GM12891 (cell line): ENCODE results near the gene IKZF2.
A peak's percentile ranks its signal among the peaks of the same experiment; 100 is the strongest.

Experiments
- DNase-seq: peaks from one replicate; pipeline ENCODE4 v3.0.0; 2011; ENCODE audit warnings: low spot score; ENCODE audit not compliant: insufficient read length
- FAIRE-seq: peaks from 2 replicates; lab custom pipeline; 2011; peaks lifted over from hg19 to GRCh38; lab: Jason Lieb, UNC
- PAX5 ChIP-seq: IDR thresholded peaks from 2 replicates; pipeline ENCODE4 v1.6.1; 2011; ENCODE audit warnings: low read length, moderate library complexity, mild to moderate bottlenecking; ENCODE audit not compliant: insufficient read depth, severe bottlenecking
- POLR2A ChIP-seq: IDR thresholded peaks from 2 replicates; pipeline ENCODE4 v1.6.1; 2011; ENCODE audit warnings: low read depth, low read length, control low read depth
- POLR2AphosphoS5 ChIP-seq: IDR thresholded peaks from 2 replicates; pipeline ENCODE4 v1.6.1; 2011; ENCODE audit warnings: low read depth, low read length, control low read depth
- POU2F2 ChIP-seq: IDR thresholded peaks from 2 replicates; pipeline ENCODE4 v1.6.1; 2011; ENCODE audit warnings: low read depth, mild to moderate bottlenecking, control low read depth, low read length, moderate library complexity
- SPI1 ChIP-seq: IDR thresholded peaks from 2 replicates; pipeline ENCODE4 v1.6.1; 2011; ENCODE audit warnings: low read depth, low read length, control low read depth
- TAF1 ChIP-seq: IDR thresholded peaks from 2 replicates; pipeline ENCODE4 v1.6.1; 2011; ENCODE audit warnings: low read depth, low read length, control low read depth

The IKZF2 gene

GRCh38 chr2:213104903-213105202, 46.6 kb downstream of the IKZF2 start:
- no peak for FAIRE-seq
- no peak for DNase-seq
- TF ChIP-seq SPI1 (no peak), POU2F2 (no peak), PAX5 (no peak), POLR2A (no peak), POLR2AphosphoS5 (no peak), TAF1 (no peak)

- DNase-seq, result no peak
- peak; percentile 66 for FAIRE-seq
Measured at GRCh38 chr2:213104092-213104902, 47.1 kb downstream of the IKZF2 start.

GRCh38 chr2:213101692-213102460, 49.5 kb downstream of the IKZF2 start:
- peak; percentile 85 for FAIRE-seq

More at GRCh38 chr2:213104092-213104902, 47.1 kb downstream of the IKZF2 start:
- no peak for TF ChIP-seq TAF1
- TF ChIP-seq POU2F2, result no peak
- no peak for TF ChIP-seq SPI1
- TF ChIP-seq PAX5, result no peak
- no peak for TF ChIP-seq POLR2A
- no peak for TF ChIP-seq POLR2AphosphoS5

GRCh38 chr2:213101109-213101508, 50.3 kb downstream of the IKZF2 start:
- TF ChIP-seq POU2F2 (no peak), POLR2A (no peak), SPI1 (no peak), POLR2AphosphoS5 (no peak), PAX5 (no peak), TAF1 (no peak)
- DNase-seq, result no peak
- FAIRE-seq, result no peak

More at GRCh38 chr2:213101692-213102460, 49.5 kb downstream of the IKZF2 start:
- no peak for DNase-seq
- TF ChIP-seq POLR2AphosphoS5, result no peak
- no peak for TF ChIP-seq PAX5
- no peak for TF ChIP-seq POLR2A
- TF ChIP-seq SPI1, result no peak
- TF ChIP-seq POU2F2, result no peak
- TF ChIP-seq TAF1, result no peak

GRCh38 chr2:213098612-213099011, 52.8 kb downstream of the IKZF2 start:
- TF ChIP-seq SPI1 (no peak), POLR2AphosphoS5 (no peak), TAF1 (no peak), POU2F2 (no peak), POLR2A (no peak), PAX5 (no peak)
- DNase-seq (no peak), FAIRE-seq (no peak)

GRCh38 chr2:213091765-213092164, 59.6 kb downstream of the IKZF2 start:
- DNase-seq (no peak), FAIRE-seq (no peak)
- TF ChIP-seq PAX5, result no peak
- TF ChIP-seq POLR2A, result no peak
- no peak for TF ChIP-seq SPI1
- no peak for TF ChIP-seq POU2F2
- no peak for TF ChIP-seq POLR2AphosphoS5
- no peak for TF ChIP-seq TAF1

- peak; percentile 65 for FAIRE-seq
- no peak for TF ChIP-seq POLR2A
- TF ChIP-seq TAF1, result no peak
- TF ChIP-seq POLR2AphosphoS5, result no peak
- TF ChIP-seq SPI1, result no peak
- no peak for TF ChIP-seq POU2F2
- TF ChIP-seq PAX5, result no peak
- DNase-seq, result no peak
Measured at GRCh38 chr2:213090772-213091171, 60.6 kb downstream of the IKZF2 start.

- no peak for DNase-seq
- FAIRE-seq, result no peak
- TF ChIP-seq TAF1 (no peak), POLR2AphosphoS5 (no peak), PAX5 (no peak), POLR2A (no peak), SPI1 (no peak), POU2F2 (no peak)
Measured at GRCh38 chr2:213089438-213089837, 62.0 kb downstream of the IKZF2 start.

GRCh38 chr2:213087040-213087439, 64.4 kb downstream of the IKZF2 start:
- no peak for DNase-seq
- TF ChIP-seq PAX5, result no peak
- FAIRE-seq, result no peak

- no peak for TF ChIP-seq TAF1
- no peak for TF ChIP-seq POLR2AphosphoS5
- TF ChIP-seq POLR2A, result no peak
- no peak for TF ChIP-seq PAX5
- no peak for TF ChIP-seq SPI1
- TF ChIP-seq POU2F2, result no peak
- no peak for DNase-seq
- FAIRE-seq, result no peak
Measured at GRCh38 chr2:213086571-213086970, 64.8 kb downstream of the IKZF2 start.
